ENCODE data around the gene FILIP1L. TPM values are rescaled to one million over a fixed set of nuclear protein-coding genes. Genes with fewer than 3 reads are reported as not detected.

Gene FILIP1L
- polyA plus RNA-seq: 14.7 to 27.4 TPM (median 20.6 TPM) in 3 replicates
- polyA plus RNA-seq (2011; ENCODE audit: low read depth): 55.0 TPM
- polyA plus RNA-seq (2011; cell fraction: cytosol; rRNA removed): 18.1 and 18.9 TPM in 2 replicates
- 27.5 and 29.4 TPM in 2 replicates for polyA plus RNA-seq (2011; cell fraction: nucleus; rRNA removed)
- polyA plus RNA-seq (2012; ENCODE audit: low replicate concordance): 15.0 and 16.0 TPM in 2 replicates
- polyA minus RNA-seq: 13.7 to 25.8 TPM (median 23.1 TPM) in 3 replicates
- polyA minus RNA-seq (2011; cell fraction: cytosol; rRNA and poly(A)+ RNA removed): 18.6 TPM
- polyA minus RNA-seq (2011; cell fraction: nucleus; rRNA and poly(A)+ RNA removed): 11.6 and 29.4 TPM in 2 replicates

DNA sequence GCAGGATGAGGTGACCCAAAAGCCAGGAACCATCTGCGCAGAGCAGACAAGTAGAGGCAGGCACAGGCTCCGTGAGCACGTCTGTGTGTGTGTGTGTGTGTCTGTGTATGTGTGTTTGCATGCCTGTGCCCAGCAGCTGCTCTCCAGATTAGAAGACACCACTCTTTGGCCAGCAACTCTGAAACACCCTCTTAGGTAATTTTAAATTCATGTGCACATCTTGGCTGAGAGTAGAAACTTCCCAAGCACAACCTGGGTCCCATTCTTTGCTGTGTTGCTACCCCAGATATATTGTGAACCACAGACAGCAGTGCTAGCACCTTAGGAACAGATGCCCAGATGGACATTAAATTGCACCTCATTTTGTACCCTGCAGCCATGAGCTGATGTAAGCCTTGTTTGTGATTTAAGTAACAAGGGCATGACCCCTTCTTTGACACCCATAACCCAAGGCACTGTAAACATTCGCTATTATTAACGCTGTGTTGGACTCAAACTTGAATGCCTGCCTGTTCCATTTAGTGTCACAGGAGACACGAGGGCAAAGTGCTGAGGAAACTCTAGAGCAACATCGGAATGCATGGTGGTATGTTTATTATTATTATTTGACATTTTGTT lies at the start of gene FILIP1L:
Gene FILIP1L (minus strand): TSS at position 89 of the 618 bp plus-strand sequence.
- H3K4me1 ChIP-seq (ENCODE audit: control insufficient read depth, extremely low read depth, insufficient read depth, low read length): peaks cover 10% of the 10 kb centered on the region
- no peak for TF ChIP-seq EZH2 (IDR thresholded peaks at IDR 0.05; ENCODE audit: low read length)
- TF ChIP-seq, protein P1, sequence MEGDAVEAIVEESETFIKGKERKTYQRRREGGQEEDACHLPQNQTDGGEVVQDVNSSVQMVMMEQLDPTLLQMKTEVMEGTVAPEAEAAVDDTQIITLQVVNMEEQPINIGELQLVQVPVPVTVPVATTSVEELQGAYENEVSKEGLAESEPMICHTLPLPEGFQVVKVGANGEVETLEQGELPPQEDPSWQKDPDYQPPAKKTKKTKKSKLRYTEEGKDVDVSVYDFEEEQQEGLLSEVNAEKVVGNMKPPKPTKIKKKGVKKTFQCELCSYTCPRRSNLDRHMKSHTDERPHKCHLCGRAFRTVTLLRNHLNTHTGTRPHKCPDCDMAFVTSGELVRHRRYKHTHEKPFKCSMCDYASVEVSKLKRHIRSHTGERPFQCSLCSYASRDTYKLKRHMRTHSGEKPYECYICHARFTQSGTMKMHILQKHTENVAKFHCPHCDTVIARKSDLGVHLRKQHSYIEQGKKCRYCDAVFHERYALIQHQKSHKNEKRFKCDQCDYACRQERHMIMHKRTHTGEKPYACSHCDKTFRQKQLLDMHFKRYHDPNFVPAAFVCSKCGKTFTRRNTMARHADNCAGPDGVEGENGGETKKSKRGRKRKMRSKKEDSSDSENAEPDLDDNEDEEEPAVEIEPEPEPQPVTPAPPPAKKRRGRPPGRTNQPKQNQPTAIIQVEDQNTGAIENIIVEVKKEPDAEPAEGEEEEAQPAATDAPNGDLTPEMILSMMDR (optimal IDR thresholded peaks at IDR 0.05 in 1 of 3, IDR thresholded peaks at IDR 0.05 in 1 of 3, conservative IDR thresholded peaks at IDR 0.05 in 1 of 3; ENCODE audit: extremely low read depth in 1 of 3, insufficient read depth in 2 of 3, low read length in 3 of 3): no peak
- no peaks in the 10 kb centered on the region for H3K9me3 ChIP-seq (ENCODE audit: control insufficient read depth, low read depth, low read length)
- H3K79me2 ChIP-seq (ENCODE audit: control insufficient read depth, insufficient read depth, low read length): no peaks in the 10 kb centered on the region
- H3K9me1 ChIP-seq (ENCODE audit: control insufficient read depth, extremely low read depth, insufficient read depth, low read length): no peaks in the 10 kb centered on the region
- H3K27ac ChIP-seq (ENCODE audit: control insufficient read depth, insufficient read depth, low read length): no peak within 1 kb of the TSS
- H3K9ac ChIP-seq (ENCODE audit: control insufficient read depth, extremely low read depth, insufficient read depth, low read length): no peak within 1 kb of the TSS
- H2AFZ ChIP-seq (ENCODE audit: control insufficient read depth, low read length): no peak within 1 kb of the TSS
- dilution Hi-C loops (cut with MboI; ENCODE audit: extremely low pct_ligation_motif_present, low sequenced_read_pairs): no loop called here
- no peak within 1 kb of the TSS for H3K4me3 ChIP-seq (ENCODE audit: control insufficient read depth in 2 of 3, extremely low read depth in 1 of 3, insufficient read depth in 2 of 3, low read depth in 1 of 3, low read length in 3 of 3)
- H3K27me3 ChIP-seq (ENCODE audit: control insufficient read depth, extremely low read depth, insufficient read depth, low read length): no peaks in the 10 kb centered on the region
- H3K36me3 ChIP-seq (ENCODE audit: control insufficient read depth in 2 of 2, extremely low read depth in 1 of 2, insufficient read depth in 2 of 2, low read length in 2 of 2): no peaks in the 10 kb centered on the region
- peak within 1 kb of the TSS; percentile 13 for H3K4me2 ChIP-seq (ENCODE audit: control insufficient read depth, extremely low read depth, insufficient read depth, low read depth, low read length)
- FAIRE-seq: peak; percentile 69
- no peaks in the 10 kb centered on the region for H4K20me1 ChIP-seq (ENCODE audit: control insufficient read depth, extremely low read depth, insufficient read depth, low read length)
- no peak for DNase-seq (ENCODE audit: low read depth, low spot score)

DNA sequence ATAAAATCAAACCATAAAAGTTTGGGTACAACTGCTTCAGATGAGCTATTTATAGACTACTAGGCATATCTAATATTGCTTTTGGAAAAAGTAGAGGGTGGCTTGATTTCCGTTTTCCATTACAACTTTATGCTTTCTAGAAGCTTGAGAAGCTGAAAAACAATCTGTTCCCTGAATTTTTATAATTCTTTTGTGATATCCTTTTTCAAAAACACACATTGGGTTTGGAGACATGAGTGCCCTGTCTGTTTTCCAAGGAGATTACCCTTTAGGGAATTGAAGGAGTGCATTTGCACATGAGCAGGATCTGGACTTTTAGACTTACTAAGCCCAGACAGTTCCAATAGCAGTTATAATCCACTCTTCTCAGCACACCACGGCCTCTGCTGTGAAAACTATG lies 49.5 kb upstream of the FILIP1L start:
- DNase-seq (ENCODE audit: low read depth, low spot score) (no peak), FAIRE-seq (no peak)
- H3K4me3 ChIP-seq (ENCODE audit: control insufficient read depth in 2 of 3, extremely low read depth in 1 of 3, insufficient read depth in 2 of 3, low read depth in 1 of 3, low read length in 3 of 3): no peak overlapping the region
- peaks cover 11% of the 10 kb centered on the region for H3K4me1 ChIP-seq (ENCODE audit: control insufficient read depth, extremely low read depth, insufficient read depth, low read length)
- H3K9me1 ChIP-seq (ENCODE audit: control insufficient read depth, extremely low read depth, insufficient read depth, low read length): no peaks in the 10 kb centered on the region
- no peaks in the 10 kb centered on the region for H3K79me2 ChIP-seq (ENCODE audit: control insufficient read depth, insufficient read depth, low read length)
- no peaks in the 10 kb centered on the region for H4K20me1 ChIP-seq (ENCODE audit: control insufficient read depth, extremely low read depth, insufficient read depth, low read length)
- no peaks in the 10 kb centered on the region for H3K27me3 ChIP-seq (ENCODE audit: control insufficient read depth, extremely low read depth, insufficient read depth, low read length)
- dilution Hi-C loops (cut with MboI; ENCODE audit: extremely low pct_ligation_motif_present, low sequenced_read_pairs): no loop called here
- no peaks in the 10 kb centered on the region for H3K9me3 ChIP-seq (ENCODE audit: control insufficient read depth, low read depth, low read length)
- H2AFZ ChIP-seq (ENCODE audit: control insufficient read depth, low read length): no peak overlapping the region
- no peak overlapping the region for H3K27ac ChIP-seq (ENCODE audit: control insufficient read depth, insufficient read depth, low read length)
- peaks cover 0 to 2% of the 10 kb centered on the region in 2 experiments for H3K36me3 ChIP-seq (ENCODE audit: control insufficient read depth in 2 of 2, extremely low read depth in 1 of 2, insufficient read depth in 2 of 2, low read length in 2 of 2)
- H3K4me2 ChIP-seq (ENCODE audit: control insufficient read depth, extremely low read depth, insufficient read depth, low read depth, low read length): no peak overlapping the region
- TF ChIP-seq EZH2 (IDR thresholded peaks at IDR 0.05; ENCODE audit: low read length): no peak
- TF ChIP-seq, protein P1 (optimal IDR thresholded peaks at IDR 0.05 in 1 of 3, IDR thresholded peaks at IDR 0.05 in 1 of 3, conservative IDR thresholded peaks at IDR 0.05 in 1 of 3; ENCODE audit: extremely low read depth in 1 of 3, insufficient read depth in 2 of 3, low read length in 3 of 3): no peak
- H3K9ac ChIP-seq (ENCODE audit: control insufficient read depth, extremely low read depth, insufficient read depth, low read length): no peak overlapping the region

Measured in keratinocyte (primary cell).